Caco-2 (cell line): ENCODE results near the gene MED4. TPM values are rescaled to one million over a fixed set of nuclear protein-coding genes. Genes with fewer than 3 reads are reported as not detected.
A peak's percentile ranks its signal among the peaks of the same experiment; 100 is the strongest.

Experiments
- BruUV-seq: library from RNA; stranded (reverse); fragments of 400-500 nt; replicated peaks from 2 replicates; lab custom pipeline; 2021; lab: Mats Ljungman, UMichigan
- CTCF ChIA-PET: fragments of 300-600 bp; sonication (Branson Sonifier 250); formaldehyde crosslinking; loops from one replicate; lab custom pipeline; 2022; ENCODE audit warnings: antibody characterized with exemption; lab: Charles Lee
- POLR2A ChIA-PET: fragments of 300-600 bp; sonication (Branson Sonifier 250); formaldehyde crosslinking; loops from one replicate; lab custom pipeline; 2022; ENCODE audit warnings: antibody characterized with exemption; lab: Charles Lee
- DNase-seq, 2 experiments: peaks; one replicate each; pipeline versions ENCODE4 v3.0.0 to v3.0.0-alpha.2; 2020 to 2022
- H3K27me3 ChIP-seq: replicated peaks from 2 replicates; pipeline ENCODE4 v1.6.0; 2011; ENCODE audit warnings: low read length; ENCODE audit not compliant: control insufficient read depth, insufficient read depth
- H3K36me3 ChIP-seq: 2 replicates; pipeline ENCODE4 v1.5.1; 2011; ENCODE audit warnings: low read length; ENCODE audit not compliant: control insufficient read depth, insufficient read depth
- H3K4me1 ChIP-seq: fragments of 250-450 bp; sonication (Bioruptor Pico); 2 replicates; pipeline ENCODE4 v1.5.1; 2020; ENCODE audit warnings: mild to moderate bottlenecking
- H3K4me3 ChIP-seq: 2 replicates; pipeline ENCODE4 v1.5.1; 2011; ENCODE audit warnings: low read depth, mild to moderate bottlenecking, control low read depth, low read length
- H3K9me3 ChIP-seq: fragments of 250-450 bp; sonication (Bioruptor Pico); 2 replicates; pipeline ENCODE4 v1.5.1; 2020; ENCODE audit warnings: mild to moderate bottlenecking, moderate library complexity
- H3K27ac Mint-ChIP-seq: one replicate; pipeline ENCODE4 v1.8.0; 2022; ENCODE audit warnings: mixed read lengths; ENCODE audit not compliant: unreplicated experiment
- H3K27me3 Mint-ChIP-seq: one replicate; pipeline ENCODE4 v1.8.0; 2022; ENCODE audit warnings: mixed read lengths; ENCODE audit not compliant: insufficient read depth, unreplicated experiment
- H3K36me3 Mint-ChIP-seq: one replicate; pipeline ENCODE4 v1.8.0; 2022; ENCODE audit warnings: mild to moderate bottlenecking, mixed read lengths; ENCODE audit not compliant: insufficient read depth, unreplicated experiment
- H3K4me1 Mint-ChIP-seq: one replicate; pipeline ENCODE4 v1.8.0; 2022; ENCODE audit warnings: low read depth, mixed read lengths; ENCODE audit not compliant: unreplicated experiment
- H3K4me3 Mint-ChIP-seq: one replicate; pipeline ENCODE4 v1.8.0; 2022; ENCODE audit warnings: mild to moderate bottlenecking, moderate library complexity, mixed read lengths; ENCODE audit not compliant: unreplicated experiment
- H3K9me3 Mint-ChIP-seq: one replicate; pipeline ENCODE4 v1.8.0; 2022; ENCODE audit warnings: mixed read lengths; ENCODE audit not compliant: unreplicated experiment
- CTCF ChIP-seq, 2 experiments: fragments of 200-600 bp in 1 of 2; IDR thresholded peaks; 1 replicate in 1 of 2; 2 replicates in 1 of 2; pipeline versions ENCODE4 v1.5.1 to v1.8.0; 2011 to 2022; ENCODE audit warnings: antibody characterized with exemption in 1 of 2, control low read depth in 1 of 2, inconsistent platforms in 1 of 2, low read depth in 1 of 2, low read length in 1 of 2, mild to moderate bottlenecking in 1 of 2, moderate library complexity in 1 of 2; ENCODE audit not compliant: insufficient read depth in 1 of 2, severe bottlenecking in 1 of 2, unreplicated experiment in 1 of 2
- intact Hi-C: fragments of 100-400 bp; cut with micrococcal nuclease; formaldehyde crosslinking; loops from one replicate; pipeline ENCODE4 v1.10.0; 2022; ENCODE audit not compliant: unreplicated experiment
- total RNA-seq: library from RNA; stranded (reverse); gene quantifications from 2 replicates; pipeline ENCODE4 v1.2.3, GENCODE V29; 2022

The MED4 gene
- total RNA-seq, 1 experiment from 2014 or later, result 56.8 TPM

- Histone ChIP-seq H3K27me3 (no peaks in the 10 kb centered on the region), H3K4me1 (peaks cover 25% of the 10 kb centered on the region; the same call in 1 of the 2 replicates), H3K9me3 (no peaks in the 10 kb centered on the region), H3K36me3 (peaks cover 1% of the 10 kb centered on the region; the same call in 1 of the 2 replicates), H3K4me3 (no peak overlapping the region)
- no peak for DNase-seq
- Mint-ChIP-seq H3K36me3 (peaks cover 28% of the 10 kb centered on the region), H3K27me3 (no peaks in the 10 kb centered on the region), H3K9me3 (no peaks in the 10 kb centered on the region), H3K27ac (no peak overlapping the region), H3K4me3 (no peak overlapping the region), H3K4me1 (peaks cover 2% of the 10 kb centered on the region)
- no TSS peak for BruUV-seq
- intact Hi-C loops, result no loop called here
- no peak for TF ChIP-seq CTCF (IDR thresholded peaks at IDR 0.05; ENCODE audit: insufficient read depth in 1 of 2, low read depth in 1 of 2, low read length in 1 of 2, severe bottlenecking in 1 of 2, unreplicated experiment in 1 of 2)
- ChIA-PET CTCF (no interaction called here), POLR2A (no interaction called here)
Measured at GRCh38 chr13:48040049-48040448, 54.9 kb downstream of the MED4 start.

- no peak overlapping the region for H3K4me3 ChIP-seq
- no peaks in the 10 kb centered on the region for H3K9me3 ChIP-seq
- H3K36me3 ChIP-seq, result peaks cover 1% of the 10 kb centered on the region; the same call in 1 of the 2 replicates
- no peak for TF ChIP-seq CTCF (IDR thresholded peaks at IDR 0.05; ENCODE audit: insufficient read depth in 1 of 2, low read depth in 1 of 2, low read length in 1 of 2, severe bottlenecking in 1 of 2, unreplicated experiment in 1 of 2)
- peak overlapping the region; percentile 96 for H3K4me3 Mint-ChIP-seq
- BruUV-seq, result no TSS peak
- no peaks in the 10 kb centered on the region for H3K9me3 Mint-ChIP-seq
- peaks cover 28% of the 10 kb centered on the region for H3K36me3 Mint-ChIP-seq
- CTCF ChIA-PET, result interaction anchor here (1.1 to 1.9 kb wide), 2 partner anchors 38 to 194 kb away, joined by 4 to 11 read pairs; partner anchors contain the start of genes ITM2B and SUCLA2
- peak overlapping the region; percentile 95 for H3K27ac Mint-ChIP-seq
- H3K27me3 Mint-ChIP-seq, result no peaks in the 10 kb centered on the region
- no peak for DNase-seq
- no peaks in the 10 kb centered on the region for H3K27me3 ChIP-seq
- H3K4me1 Mint-ChIP-seq, result peaks cover 10% of the 10 kb centered on the region
- H3K4me1 ChIP-seq, result peaks cover 27% of the 10 kb centered on the region; the same call in 1 of the 2 replicates
- intact Hi-C loops, result loop anchor here (1.0 to 2.0 kb wide), 2 partner anchors 240 to 542 kb away; no protein-coding TSS in a partner anchor
- POLR2A ChIA-PET, result interaction anchor here (0.5 kb wide), 1 partner anchor 63 kb away, joined by 3 read pairs; no protein-coding TSS in a partner anchor
Measured at GRCh38 chr13:48038761-48039160, 56.1 kb downstream of the MED4 start.

DNA sequence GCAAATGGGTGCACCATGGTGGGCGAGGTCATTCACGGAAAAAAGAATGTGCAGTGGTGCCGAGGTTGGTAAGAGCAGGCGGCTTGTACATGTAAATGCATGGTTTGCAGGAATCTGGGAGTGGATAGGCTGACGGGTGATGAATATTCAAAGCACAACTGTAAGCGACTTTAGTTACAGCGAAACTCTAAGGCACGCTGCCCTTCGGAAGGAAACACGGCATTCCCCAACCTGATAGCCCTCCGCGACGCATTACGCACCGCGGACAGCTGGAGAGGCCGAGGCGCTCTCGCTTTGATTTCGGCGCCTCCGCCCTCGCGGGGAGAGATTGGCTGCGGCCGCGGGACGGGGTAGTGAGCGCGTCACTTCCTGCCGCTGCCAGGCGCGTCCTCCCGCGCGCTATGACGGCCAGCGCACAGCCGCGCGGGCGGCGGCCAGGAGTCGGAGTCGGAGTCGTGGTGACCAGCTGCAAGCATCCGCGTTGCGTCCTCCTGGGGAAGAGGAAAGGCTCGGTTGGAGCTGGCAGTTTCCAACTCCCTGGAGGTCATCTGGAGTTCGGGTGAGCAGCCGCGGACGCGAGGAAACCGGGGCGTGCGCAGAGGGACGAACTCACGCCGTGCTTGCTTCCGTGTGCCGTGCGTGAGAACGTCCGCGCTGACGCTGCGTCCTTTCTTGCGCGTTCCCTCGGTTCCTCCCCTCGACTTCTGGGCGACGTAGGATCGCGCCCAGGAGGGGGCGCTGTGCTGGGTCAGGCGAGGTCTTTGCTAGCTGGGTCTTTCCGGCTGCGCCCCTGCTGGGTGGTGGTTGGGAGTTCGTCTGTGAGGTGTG is 57.3 kb downstream of the MED4 start, which contains the start of gene NUDT15:
NUDT15 (plus strand) TSS at position 381 of the 828 bp plus-strand sequence; CDS start at position 402, 21 bp downstream.
- no TSS peak for BruUV-seq
- intact Hi-C loops, result loop anchor here (1.0 to 2.0 kb wide), 3 partner anchors 36 to 543 kb away; partner anchors contain the start of gene SUCLA2
- CTCF ChIA-PET, result interaction anchor here (0.6 to 1.9 kb wide), 10 partner anchors 36 to 732 kb away, joined by 4 to 12 read pairs (median 4); partner anchors contain the start of genes ITM2B, MED4, RCBTB2 and SUCLA2
- Mint-ChIP-seq H3K27me3 (no peaks in the 10 kb centered on the region), H3K9me3 (no peaks in the 10 kb centered on the region), H3K36me3 (peaks cover 21% of the 10 kb centered on the region), H3K4me3 (peak within 1 kb of the TSS; percentile 96), H3K27ac (peak within 1 kb of the TSS; percentile 95), H3K4me1 (peaks cover 10% of the 10 kb centered on the region)
- peak; percentile 99 to 100 for TF ChIP-seq CTCF (IDR thresholded peaks at IDR 0.05; ENCODE audit: insufficient read depth in 1 of 2, low read depth in 1 of 2, low read length in 1 of 2, severe bottlenecking in 1 of 2, unreplicated experiment in 1 of 2)
- H3K4me3 ChIP-seq, result peak within 1 kb of the TSS; percentile 55
- H3K9me3 ChIP-seq, result peaks cover 6% of the 10 kb centered on the region; the same call in 1 of the 2 replicates
- peak; percentile 96 to 98 for DNase-seq
- H3K4me1 ChIP-seq, result peaks cover 25% of the 10 kb centered on the region; the same call in 1 of the 2 replicates
- POLR2A ChIA-PET, result interaction anchor here (0.5 to 2.3 kb wide), 11 partner anchors 9 to 1405 kb away, joined by 3 to 15 read pairs (median 4); partner anchors contain the start of genes ITM2B, MED4, RCBTB2 and SUCLA2
- peaks cover 3% of the 10 kb centered on the region for H3K36me3 ChIP-seq
- H3K27me3 ChIP-seq, result no peaks in the 10 kb centered on the region
